BJ (cell line): ENCODE measurements around the gene EXD3. TPM values are rescaled to one million over a fixed set of nuclear protein-coding genes. Genes with fewer than 3 reads are reported as not detected.

Experiments used
- CTCF ChIA-PET: fragments of 350-600 bp; formaldehyde crosslinking; extraction: SDS; loops from one replicate; lab custom pipeline; 2021; ENCODE audit warnings: antibody characterized with exemption, inconsistent platforms; lab: Yijun Ruan, JAX
- POLR2A ChIA-PET: fragments of 300-600 bp; sonication (Branson Sonifier 250); formaldehyde crosslinking; extraction: SDS; loops from one replicate; lab custom pipeline; 2021; ENCODE audit warnings: antibody characterized with exemption; lab: Charles Lee
- DNase-seq: peaks from one replicate; pipeline ENCODE4 v3.0.0-alpha.2; 2011; ENCODE audit warnings: low read depth
- H3K27me3 ChIP-seq: 2 replicates; pipeline ENCODE4 v1.6.0; 2011; ENCODE audit warnings: low read length; ENCODE audit not compliant: control insufficient read depth, insufficient read depth
- H3K36me3 ChIP-seq: 2 replicates; pipeline ENCODE4 v1.5.1; 2011; ENCODE audit warnings: low read length; ENCODE audit not compliant: control insufficient read depth, insufficient read depth
- H3K4me3 ChIP-seq: 2 replicates; pipeline ENCODE4 v1.5.1; 2011; ENCODE audit warnings: low read depth, mild to moderate bottlenecking, control low read depth, low read length
- polyA plus RNA-seq: library from polyadenylated mRNA; depleted of rRNA; stranded (reverse); fragments of >200 nt; gene quantifications from 2 replicates; pipeline ENCODE4 v1.2.3, GENCODE V29; 2011
- TF ChIP-seq, protein P1 (sequence below): IDR thresholded peaks from 2 replicates; pipeline ENCODE4 v1.5.1; 2011; ENCODE audit warnings: low read depth, mild to moderate bottlenecking, control low read depth, inconsistent platforms, low read length, moderate library complexity; ENCODE audit not compliant: insufficient read depth

EXD3 gene
- polyA plus RNA-seq, 1 experiment = 5.4 TPM

DNA sequence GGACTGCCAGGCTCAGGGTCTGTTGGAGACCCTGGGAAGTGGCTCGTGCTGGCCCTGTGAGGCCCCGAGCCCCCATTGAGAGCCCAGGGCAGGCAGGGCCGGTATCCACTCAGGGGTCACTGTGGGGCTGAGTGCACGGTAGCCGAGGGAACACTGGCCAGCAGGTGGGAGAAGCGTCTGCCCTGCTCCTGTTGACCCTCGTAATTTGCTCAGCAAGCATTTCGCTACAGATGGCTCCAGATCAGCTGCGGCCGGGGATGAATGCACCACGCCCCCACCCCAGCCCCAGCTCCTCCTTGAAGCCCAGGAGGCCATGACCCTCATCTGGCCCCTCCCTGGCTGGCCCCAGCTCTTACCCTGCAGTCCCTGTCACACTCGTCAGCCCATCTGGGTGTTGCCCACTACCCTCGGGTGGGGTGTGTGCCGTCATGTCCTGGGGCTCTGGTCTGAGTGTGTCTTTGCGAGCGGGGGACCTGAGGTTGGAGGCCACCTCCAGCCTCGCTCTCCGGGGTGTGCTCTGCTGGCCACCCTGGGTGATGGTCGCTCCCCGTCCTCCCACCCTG is 114.8 kb downstream of the EXD3 start:
- no peaks in the 10 kb centered on the region for H3K36me3 ChIP-seq
- ChIA-PET POLR2A (no interaction called here), CTCF (interaction anchor here (1.1 to 1.4 kb wide), 3 partner anchors 10 to 22 kb away, joined by 3 read pairs; no protein-coding TSS in a partner anchor)
- DNase-seq = no peak
- no peaks in the 10 kb centered on the region for H3K27me3 ChIP-seq
- no peak overlapping the region for H3K4me3 ChIP-seq
- TF ChIP-seq, protein P1, sequence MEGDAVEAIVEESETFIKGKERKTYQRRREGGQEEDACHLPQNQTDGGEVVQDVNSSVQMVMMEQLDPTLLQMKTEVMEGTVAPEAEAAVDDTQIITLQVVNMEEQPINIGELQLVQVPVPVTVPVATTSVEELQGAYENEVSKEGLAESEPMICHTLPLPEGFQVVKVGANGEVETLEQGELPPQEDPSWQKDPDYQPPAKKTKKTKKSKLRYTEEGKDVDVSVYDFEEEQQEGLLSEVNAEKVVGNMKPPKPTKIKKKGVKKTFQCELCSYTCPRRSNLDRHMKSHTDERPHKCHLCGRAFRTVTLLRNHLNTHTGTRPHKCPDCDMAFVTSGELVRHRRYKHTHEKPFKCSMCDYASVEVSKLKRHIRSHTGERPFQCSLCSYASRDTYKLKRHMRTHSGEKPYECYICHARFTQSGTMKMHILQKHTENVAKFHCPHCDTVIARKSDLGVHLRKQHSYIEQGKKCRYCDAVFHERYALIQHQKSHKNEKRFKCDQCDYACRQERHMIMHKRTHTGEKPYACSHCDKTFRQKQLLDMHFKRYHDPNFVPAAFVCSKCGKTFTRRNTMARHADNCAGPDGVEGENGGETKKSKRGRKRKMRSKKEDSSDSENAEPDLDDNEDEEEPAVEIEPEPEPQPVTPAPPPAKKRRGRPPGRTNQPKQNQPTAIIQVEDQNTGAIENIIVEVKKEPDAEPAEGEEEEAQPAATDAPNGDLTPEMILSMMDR = no peak

DNA sequence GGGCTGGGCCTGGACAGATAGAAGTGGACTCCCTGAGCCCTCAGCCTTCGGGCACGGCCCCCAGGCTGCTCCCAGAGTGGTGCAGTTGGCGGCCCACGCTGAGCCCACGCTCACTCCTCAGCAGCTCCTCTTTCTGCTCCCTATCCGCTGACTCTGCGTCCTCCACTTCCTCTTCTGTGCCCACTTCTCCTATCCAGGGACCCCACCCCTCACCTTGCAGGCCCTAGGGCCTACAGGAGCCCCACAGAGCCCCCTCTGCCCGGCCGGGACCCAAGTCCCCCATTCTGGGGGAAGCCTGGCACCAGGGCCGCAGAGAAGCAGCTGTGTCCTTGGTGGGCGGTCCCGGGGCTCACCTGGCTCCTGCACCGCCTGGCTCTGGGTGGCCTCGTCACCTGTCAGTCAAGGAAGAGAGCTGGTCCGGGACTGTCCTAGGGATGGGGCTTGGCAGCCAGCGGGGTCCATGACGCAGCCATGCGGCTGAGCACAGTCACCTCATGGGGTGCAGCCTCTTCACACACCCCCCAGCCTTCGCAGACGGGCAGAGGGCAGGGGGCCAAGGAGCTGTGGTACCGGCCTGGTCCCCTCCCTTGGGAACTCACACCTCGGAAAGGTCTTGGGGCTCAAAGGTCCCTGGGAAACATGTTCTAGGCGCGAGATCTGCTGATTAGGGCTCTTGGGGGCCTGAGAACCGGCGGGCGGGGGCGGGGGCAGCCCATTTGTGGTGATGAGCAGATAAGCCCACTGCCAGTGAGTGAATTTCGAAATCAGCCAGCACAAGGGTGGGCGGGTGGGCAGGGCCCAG is 115.5 kb downstream of the EXD3 start:
- H3K4me3 ChIP-seq = no peak overlapping the region
- no peaks in the 10 kb centered on the region for H3K36me3 ChIP-seq
- no peaks in the 10 kb centered on the region for H3K27me3 ChIP-seq
- TF ChIP-seq, protein P1 = no peak
- ChIA-PET POLR2A (no interaction called here), CTCF (interaction anchor here (1.1 to 1.4 kb wide), 3 partner anchors 11 to 21 kb away, joined by 3 read pairs; no protein-coding TSS in a partner anchor)
- no peak for DNase-seq

DNA sequence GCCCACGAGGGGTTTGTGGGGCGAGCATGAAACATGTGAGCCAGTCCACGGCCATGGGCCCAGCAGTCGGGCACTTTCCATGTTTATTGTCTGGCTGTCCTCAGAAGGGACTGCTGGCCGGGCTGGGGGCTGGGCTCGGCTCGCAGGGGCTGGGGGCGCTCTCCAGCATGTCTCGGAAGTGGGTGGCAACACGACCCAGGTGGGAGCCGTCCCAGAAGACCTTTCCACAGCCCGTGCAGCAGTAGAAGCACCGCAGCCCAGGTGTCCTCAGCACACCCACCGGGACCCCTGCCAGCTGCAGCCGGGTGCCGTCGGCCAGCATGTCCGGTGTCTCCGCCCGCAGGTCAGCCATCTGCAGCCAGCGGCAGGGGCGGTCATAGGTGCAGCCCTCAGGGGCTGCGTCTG is 116.1 kb downstream of the EXD3 start:
- H3K36me3 ChIP-seq = no peaks in the 10 kb centered on the region
- no peak for DNase-seq
- ChIA-PET CTCF (interaction anchor here (1.2 kb wide), 1 partner anchor 12 kb away, joined by 3 read pairs; no protein-coding TSS in a partner anchor), POLR2A (no interaction called here)
- H3K4me3 ChIP-seq = no peak overlapping the region
- H3K27me3 ChIP-seq = no peaks in the 10 kb centered on the region
- TF ChIP-seq, protein P1 = no peak

DNA sequence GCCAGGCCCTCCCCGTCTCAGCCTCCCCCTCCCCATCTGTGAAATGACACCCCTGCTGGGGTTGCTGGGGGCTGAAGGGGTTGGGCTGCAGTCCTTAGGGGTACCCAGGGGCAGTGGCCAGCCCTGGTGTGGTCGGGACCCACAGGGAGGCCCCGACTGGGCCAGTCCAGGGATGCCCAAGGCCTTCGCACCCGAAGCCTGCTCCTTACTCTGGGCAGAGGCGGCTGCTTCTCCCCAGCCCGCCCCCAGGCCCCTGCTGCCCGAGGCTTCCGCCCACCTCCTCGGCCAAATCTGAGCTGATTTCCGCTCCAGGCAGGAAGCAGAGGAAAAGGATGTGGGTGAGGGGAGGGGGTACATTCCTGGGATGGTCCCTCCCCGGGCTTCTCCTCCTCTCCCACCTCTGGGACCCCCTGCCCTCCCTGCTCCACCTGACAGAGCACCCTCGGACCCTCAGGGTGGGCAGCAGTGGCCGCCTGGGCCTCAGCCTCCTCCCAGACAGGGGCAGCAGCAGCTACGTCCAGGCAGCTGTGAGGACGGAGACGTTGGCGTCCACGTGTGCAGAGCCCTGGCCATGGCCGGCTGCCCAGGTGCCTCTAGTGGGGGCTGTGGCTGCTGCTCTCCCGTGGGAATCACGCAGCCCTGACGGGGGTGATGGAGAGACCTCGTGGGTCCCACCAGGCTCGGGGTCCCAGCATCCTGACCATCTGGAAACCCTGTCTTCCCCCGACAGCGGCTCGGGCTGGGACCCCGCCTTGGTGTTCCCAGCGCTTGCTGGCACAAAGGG is 116.7 kb downstream of the EXD3 start:
- DNase-seq = no peak
- CTCF ChIA-PET = interaction anchor here (0.6 kb wide), 1 partner anchor 139 kb away, joined by 3 read pairs; no protein-coding TSS in a partner anchor
- Histone ChIP-seq H3K36me3 (no peaks in the 10 kb centered on the region), H3K27me3 (no peaks in the 10 kb centered on the region), H3K4me3 (no peak overlapping the region)
- POLR2A ChIA-PET = no interaction called here
- TF ChIP-seq, protein P1 = no peak

DNA sequence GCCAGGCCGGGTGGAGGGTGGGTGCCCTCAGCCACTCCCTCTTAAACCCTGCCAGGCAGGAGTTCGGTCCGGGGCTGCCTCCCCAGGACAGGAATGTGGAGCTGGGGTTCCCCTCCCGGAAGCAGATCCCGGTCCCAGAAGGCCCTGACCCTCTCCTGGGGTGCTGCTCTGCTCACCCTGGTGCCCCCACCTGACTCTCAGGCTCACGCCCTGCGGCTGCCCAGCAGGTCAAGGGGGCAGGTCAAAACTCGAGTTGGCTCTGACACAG is 117.2 kb downstream of the EXD3 start:
- TF ChIP-seq, protein P1 = no peak
- ChIA-PET CTCF (no interaction called here), POLR2A (no interaction called here)
- Histone ChIP-seq H3K27me3 (no peaks in the 10 kb centered on the region), H3K4me3 (no peak overlapping the region), H3K36me3 (no peaks in the 10 kb centered on the region)
- no peak for DNase-seq
